T-helper 9 cell (primary cell): ENCODE results near the gene GADD45A.
"Not testable (repeated sequence)": the region's sequence is repeated elsewhere in the genome, so short reads cannot be mapped to it uniquely, and the experiment has no call there.

Experiments used
- DNase-seq: peaks from one replicate; pipeline ENCODE4 v3.0.0-alpha.2; 2020

Gene GADD45A

DNA sequence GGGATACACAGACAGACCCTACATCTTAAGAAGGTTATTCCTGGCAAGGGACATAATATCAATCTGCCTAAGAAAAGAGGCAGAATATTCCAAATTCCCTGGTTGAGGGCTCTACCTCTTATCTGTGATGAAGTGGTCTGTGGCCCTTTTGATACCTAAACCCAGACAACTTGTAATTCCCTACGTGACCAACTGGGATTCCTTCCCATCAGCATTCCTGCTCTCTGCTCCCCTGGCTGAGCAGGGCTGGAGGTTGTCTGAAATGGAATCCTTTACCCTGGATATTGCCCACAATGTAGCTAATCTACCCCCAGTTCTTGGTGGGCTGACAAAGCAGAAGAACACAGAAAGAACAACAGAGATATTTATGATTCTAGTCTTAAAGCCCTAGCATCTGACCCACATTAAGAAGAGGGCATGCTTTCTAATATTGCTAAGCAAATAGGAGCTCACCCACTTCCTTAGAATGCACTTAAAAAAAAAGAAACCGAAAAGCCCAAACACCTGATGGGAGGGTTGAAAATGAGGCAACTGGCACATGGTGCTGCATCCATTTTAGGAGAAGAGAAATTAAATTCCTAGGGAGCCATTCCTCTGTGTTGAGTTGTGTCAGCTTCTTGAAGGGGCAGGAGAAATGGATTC is 36.8 kb downstream of the GADD45A start:
- DNase-seq: no peak

DNA sequence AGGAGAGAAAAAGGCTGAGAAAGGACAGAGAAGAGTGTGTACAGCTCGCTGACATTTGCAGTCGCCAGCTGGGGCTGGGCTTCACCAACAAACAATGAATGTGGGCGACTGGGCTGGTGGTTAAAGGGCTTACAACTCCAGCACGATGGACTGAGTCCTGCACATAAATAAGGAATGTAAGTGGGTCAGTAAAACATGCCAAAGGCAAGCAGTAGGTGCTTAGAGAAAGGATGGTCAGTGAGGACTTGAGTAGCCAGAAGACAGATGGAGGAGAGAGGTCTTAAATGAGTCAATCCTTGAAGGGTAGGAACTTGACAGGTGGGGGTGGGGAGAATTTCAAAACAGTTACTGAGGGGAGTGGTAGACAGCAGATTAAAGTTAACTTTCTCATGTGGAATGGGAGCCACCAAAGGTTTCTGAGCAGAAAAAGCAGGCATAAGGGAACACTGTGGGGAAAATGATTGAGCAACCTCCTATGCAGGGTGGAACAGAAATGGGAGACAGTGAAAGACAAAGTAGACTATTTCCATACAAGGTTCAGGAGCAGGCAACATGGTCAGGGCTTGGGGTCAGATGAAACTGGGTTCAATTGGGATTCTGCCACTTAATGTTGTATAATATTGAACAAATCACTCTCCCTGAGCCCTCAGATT is 37.4 kb downstream of the GADD45A start:
- no peak for DNase-seq

DNA sequence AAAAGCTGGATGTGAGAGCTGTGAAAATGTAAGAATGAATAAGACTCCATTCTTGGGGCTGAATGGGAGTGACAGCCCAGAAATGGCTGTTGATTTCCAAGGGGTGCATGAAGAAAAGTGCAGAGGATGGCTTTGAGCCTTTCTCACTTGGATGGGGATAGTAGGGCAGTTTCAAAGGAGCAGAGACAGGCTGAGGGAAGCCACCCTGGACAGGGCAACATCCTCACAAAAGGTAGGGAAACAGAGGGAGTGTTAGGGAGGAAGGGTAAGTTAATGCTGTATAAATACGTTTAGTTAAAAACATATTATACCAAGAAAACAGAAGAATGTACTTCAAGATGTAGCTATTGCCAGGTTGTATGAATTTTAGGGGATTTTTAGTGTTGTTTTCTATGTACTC is 38.1 kb downstream of the GADD45A start:
- DNase-seq: no peak

DNA sequence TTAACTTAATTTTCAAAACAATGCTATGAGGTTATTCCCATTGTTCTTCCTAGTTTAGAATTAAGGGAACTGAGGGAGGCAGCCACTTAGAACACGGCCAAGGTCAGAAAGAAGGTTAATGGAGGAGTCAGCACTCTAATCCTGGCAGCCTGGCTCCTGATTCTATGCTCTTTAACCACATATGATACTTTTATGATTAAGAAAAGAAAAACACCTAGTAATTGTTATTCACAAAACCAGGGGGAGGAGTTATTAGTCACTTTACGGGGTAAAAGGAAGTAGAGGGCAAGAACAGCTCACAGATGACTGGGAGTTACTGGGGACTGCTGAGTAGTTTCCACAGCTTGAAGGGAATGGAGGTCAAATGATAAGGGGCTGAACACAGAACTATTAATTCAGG is 38.6 kb downstream of the GADD45A start:
- no peak for DNase-seq

DNA sequence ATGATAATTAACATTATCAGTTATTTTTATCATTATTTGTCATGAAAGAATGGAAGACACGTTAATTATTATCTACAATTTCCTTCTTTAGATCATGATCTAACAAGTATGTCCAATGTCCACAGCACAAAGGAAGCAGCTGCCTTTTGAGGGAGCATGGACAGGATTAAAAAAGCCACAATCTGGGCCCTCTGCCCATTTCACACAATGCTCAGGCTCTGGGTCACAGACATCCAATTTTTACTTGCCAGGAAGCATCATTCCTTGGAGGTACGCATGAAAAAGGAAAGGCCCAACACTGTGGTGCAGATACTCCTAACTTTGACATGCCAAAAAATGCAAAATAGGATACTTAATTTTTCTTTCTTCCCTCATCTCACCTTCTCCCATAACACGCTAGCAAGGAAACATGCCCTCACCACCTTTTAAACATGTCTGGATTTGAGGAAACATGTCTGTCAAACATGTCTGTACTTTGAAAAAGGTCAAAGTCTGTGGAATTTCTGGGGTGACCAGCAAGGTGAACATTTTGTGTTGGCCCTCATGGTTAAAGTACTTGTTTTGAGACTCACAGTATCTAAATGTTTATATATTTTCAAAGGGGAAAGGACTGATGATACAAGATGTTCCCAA is 40.0 kb downstream of the GADD45A start:
- DNase-seq: no peak

DNA sequence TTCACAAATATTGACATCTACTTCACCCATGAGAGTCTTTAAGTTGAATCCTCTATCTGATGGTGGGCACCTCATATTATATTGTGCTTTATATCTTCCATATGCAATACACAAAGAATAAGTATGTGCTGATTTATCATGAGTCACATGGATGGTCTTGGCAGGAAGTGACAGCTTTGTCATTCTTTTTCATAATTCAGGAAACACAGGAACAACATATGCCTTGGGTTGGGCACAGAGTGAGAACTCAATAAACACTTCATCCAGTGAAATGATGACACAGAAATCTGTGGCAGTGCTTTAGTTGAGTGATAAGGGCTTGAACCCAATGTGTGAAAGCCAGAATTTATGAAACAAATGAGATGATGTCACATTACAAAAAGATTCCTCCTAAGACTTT is 41.2 kb downstream of the GADD45A start:
- no peak for DNase-seq

DNA sequence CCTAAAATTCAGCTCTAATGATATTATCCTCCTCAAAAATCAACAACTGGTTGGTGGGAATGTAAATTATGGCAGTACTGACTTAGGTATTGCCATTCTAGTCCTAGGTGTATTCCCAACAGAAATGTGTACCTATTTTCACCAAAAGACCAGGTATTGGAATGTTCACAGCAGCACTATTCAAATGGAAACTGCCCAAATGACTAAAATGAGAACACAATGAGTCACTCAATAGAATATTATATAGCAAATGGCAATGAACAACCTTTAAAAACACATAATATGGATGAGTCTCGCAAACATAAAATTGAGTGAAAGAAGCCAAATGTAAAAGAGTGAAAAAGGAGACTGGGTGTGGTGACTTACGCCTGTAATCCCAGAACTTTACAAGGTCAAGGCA is 44.9 kb downstream of the GADD45A start:
- no peak for DNase-seq

DNA sequence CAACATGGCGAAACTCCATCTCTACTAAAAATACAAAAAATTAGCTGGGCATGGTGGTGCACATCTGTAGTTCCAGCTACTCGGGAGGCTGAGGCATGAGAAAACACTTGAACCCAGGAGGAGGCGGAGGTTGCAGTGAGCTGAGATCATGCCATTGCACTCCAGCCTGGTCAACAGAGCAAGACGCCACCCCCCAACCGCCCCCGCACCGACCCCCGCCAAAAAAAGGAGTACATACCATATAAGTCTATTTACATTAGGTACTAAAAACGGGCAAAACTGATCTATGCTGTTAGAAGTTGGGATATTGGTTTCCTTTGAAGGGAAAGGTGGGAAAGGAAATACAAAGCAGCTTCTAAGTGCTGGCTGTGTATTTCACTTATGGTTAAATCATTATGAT is 45.3 kb downstream of the GADD45A start:
- DNase-seq: not testable (repeated sequence)

DNA sequence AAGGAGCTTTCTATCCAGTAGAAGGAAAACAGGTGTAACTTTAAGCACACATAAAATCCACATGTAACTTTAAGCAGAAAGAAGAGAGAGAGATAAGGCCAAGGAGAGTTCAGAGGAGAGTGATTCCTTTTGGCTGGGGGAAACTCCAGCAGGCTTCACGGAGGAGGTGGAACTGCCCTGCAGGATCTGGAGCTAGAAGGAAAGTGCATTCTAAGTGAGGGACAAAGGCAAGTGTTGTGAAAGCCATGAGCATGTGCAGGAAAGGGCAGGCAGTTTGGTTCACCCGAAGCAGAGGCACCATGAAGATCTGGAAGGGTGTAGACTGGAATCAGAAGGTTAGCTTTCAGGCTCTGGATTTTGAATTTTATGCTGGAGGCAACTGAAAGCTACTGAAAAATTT is 46.3 kb downstream of the GADD45A start:
- no peak for DNase-seq

DNA sequence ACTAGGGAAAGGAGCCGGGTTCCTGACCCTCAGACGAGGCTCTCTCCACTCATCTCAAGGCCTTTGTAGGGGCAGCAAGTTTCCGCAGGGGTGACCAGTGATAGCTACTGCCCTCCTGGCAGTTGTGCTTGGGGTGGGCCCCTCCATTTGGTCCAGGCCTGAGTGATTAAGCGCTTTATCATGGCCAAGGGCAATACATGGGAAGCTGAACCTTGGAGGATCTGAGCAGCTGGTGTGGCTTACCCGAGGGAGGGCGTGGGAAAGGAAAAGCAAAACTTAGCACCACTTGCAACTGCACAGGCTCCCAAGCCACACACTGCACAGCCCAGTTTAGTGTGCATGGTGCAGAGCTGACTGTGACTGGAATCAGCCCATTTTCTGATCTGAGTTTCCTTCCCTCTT is 47.8 kb downstream of the GADD45A start:
- DNase-seq: no peak

DNA sequence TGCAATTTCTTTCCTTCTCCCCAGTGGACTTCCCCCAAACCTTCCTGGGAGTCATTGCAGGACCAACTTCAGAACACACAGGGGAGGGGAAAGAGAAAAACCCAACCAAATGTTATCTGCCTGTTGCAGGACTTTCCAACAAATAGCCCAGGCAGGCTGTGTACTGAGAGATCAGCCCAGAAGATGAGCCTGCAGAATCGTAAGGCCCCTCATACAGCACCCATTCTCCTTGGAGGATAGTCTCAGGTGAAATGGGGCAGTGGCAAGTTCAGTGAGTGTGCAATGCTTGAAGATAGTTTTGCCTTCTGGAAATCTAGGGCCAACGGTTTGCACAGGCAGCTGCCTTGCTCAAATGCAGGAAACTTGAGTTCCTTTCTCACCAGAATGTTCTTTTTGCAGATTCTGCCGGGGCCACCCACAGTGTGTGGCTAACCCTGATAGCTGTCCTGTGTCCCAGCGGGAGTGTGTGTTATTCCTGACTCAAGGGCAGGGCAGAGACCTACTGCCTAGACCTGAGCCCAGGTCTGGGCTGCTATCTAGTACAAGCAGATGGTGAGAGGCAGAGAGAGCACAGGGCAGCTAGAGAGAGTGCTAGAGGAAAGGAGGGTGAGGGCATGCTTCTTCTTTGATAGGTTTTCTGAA is 48.8 kb downstream of the GADD45A start:
- no peak for DNase-seq

DNA sequence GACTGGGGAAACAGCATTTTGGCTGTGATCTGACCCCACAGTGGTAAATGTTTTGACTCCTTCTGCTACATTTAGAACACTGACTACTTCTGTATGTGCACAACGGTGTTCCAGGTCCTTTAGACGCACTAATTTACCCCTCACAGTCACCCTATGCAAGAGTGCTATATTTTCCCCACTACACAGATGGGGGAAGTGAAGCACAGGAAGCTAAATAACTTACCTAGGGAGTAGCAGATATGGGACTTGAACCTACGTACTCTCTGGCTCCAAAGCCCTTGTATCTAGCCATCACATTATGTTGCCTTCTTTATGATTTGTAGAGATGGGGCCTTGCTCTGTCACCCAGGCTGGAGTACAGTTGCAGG is 49.3 kb downstream of the GADD45A start:
- no peak for DNase-seq

DNA sequence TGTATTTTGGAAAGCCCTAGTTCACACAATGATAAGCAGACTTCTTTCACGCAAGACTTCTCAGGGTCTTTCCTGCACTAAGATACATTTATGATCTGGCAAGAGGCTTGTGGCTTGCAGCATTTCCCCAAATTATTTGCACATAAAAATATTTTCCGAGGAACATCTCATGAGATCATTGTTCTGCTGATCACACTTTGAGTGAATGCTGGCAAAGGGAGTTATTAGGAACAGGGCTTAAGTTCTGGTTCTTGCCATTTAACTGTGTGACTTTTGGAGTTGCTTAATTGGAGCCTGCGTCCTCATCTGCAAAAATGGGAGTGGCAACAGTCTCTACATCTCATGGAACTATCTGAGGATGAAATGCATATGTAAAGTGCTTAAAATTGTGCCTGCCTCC is 50.2 kb downstream of the GADD45A start:
- no peak for DNase-seq

DNA sequence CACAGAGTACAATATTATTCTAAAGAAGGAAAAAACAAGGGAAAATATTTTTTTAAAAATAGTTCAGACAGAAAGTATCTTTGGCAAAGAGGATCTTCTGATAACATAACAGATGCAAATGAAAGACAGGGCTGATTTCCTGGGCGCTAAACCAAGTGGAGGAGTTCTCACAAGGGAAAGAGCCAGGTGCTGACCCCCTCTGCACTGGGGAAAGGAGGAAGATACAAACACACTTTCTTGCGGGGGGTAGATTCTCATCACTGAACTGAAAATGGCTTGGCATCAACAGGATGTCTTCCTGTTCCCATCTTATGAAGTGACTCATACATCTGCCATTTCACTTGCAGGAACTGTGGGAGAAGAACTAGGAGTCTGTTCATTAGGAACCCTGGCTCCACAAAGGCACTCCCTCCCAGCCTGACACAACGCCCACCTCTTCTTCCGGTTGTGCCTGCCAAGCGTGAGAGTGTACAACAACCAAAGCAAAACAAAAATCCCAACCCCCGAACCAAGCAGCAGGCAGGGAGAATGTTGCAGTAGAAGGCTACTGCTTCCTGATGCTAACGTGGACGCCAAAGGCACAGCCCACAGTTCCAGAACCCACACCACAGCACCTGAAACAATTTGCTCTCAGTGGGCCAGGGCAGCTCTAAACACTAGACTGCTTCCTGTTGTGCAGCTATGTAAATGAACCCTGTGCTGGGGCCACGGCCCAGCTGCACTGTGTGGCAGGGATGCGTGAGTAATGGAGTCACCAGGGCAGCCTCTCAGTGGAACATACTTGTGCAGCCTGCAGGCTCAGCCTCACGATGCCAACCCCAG is 51.0 kb downstream of the GADD45A start:
- DNase-seq: peak; percentile 1

DNA sequence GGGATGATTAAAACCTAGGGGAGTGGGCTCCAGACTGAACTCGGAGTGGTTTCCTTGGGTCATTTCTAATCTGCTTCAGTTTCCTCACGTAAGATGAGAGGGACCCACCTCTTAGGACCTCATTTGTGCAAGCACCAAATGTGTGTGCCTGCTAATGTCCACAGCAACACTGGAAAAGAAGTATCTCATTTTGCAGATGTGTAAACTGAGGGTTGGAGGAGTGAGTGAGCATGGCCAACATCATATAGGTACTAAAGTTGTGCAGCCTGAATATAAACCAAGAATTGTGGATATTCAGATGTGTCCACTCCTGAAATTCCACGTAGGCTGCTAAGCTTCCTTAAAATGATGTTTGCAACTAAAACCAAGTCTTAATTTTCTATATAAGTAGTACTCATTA is 51.7 kb downstream of the GADD45A start:
- DNase-seq: no peak

DNA sequence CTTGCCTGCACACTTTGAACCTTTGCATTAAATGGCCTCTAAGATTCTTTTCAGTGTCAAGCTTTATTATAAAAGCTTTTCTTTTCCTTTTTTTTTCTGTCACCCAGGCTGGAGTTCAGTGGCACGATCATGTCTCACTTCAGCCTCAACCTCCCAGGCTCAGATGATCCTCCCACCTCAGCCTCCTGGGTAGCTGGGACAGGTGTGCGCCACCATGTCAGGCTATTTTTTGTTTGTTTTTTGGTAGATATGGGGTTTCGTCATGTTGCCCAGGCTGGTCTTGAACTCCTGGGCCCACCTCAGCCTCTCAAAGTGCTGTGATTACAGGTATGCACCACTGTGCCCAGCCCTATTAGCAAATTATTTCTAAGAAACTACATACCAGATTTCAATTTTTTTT is 52.9 kb downstream of the GADD45A start:
- no peak for DNase-seq
